OCI-LY1 (cell line): Measurements from ENCODE around the gene ZBTB1.

Experiments
- CTCF ChIP-seq: fragments of 200-600 bp; sonication (generic), shearing (Covaris generic); IDR thresholded peaks from 2 replicates; pipeline ENCODE4 v1.5.1; 2017; ENCODE audit warnings: mild to moderate bottlenecking, antibody characterized with exemption, low read length, moderate library complexity, mixed read lengths
- EZH2 ChIP-seq: fragments of 200-600 bp; sonication (generic), shearing (Covaris generic); IDR thresholded peaks from 2 replicates; pipeline ENCODE4 v1.8.0; 2017; ENCODE audit warnings: borderline replicate concordance, mixed run types, mild to moderate bottlenecking, antibody characterized with exemption, low read length, moderate library complexity, mixed read lengths

- no peak for TF ChIP-seq CTCF
- no peak for TF ChIP-seq EZH2
These were observed 9.3 kb upstream of the ZBTB1 start for GRCh38 chr14:64495252-64495651.
